Mammary epithelial cell (primary cell): ENCODE measurements around the gene DAGLA.

Source experiments
- EZH2 ChIP-seq: IDR thresholded peaks from 2 replicates; pipeline ENCODE4 v1.6.1; 2012; ENCODE audit warnings: low read length, inconsistent platforms, borderline replicate concordance
- TF ChIP-seq, protein P1 (sequence below), 2 donors: IDR thresholded peaks in 1 of 2; conservative IDR thresholded peaks in 1 of 2; 2 replicates each; pipeline ENCODE4 v1.5.1; 2011 to 2012; ENCODE audit warnings: inconsistent platforms in 2 of 2, low read length in 2 of 2, mild to moderate bottlenecking in 2 of 2, control low read depth in 1 of 2, low read depth in 1 of 2; ENCODE audit not compliant: insufficient read depth in 1 of 2; ENCODE audit errors: extremely low read depth in 1 of 2

DNA sequence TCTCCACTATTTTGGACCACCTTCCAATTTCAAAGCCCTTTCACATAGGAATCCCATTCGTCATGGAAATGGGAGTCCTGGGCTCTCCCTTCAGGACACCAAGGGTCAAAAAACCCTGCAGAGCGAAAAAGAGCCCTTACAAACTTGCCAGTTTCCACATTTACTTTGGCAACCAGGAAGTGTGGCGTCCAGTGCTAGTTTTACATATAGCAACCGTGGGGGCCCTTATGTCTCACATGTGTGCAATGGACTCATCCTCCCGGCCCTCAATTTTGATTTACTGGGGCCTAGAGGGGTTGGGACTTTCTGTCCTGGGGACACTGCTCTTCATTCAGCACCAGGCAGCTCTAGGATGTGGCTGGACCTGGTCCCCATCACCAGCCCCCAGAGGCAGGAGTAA is 33.7 kb downstream of the DAGLA start:
- TF ChIP-seq, protein P1, sequence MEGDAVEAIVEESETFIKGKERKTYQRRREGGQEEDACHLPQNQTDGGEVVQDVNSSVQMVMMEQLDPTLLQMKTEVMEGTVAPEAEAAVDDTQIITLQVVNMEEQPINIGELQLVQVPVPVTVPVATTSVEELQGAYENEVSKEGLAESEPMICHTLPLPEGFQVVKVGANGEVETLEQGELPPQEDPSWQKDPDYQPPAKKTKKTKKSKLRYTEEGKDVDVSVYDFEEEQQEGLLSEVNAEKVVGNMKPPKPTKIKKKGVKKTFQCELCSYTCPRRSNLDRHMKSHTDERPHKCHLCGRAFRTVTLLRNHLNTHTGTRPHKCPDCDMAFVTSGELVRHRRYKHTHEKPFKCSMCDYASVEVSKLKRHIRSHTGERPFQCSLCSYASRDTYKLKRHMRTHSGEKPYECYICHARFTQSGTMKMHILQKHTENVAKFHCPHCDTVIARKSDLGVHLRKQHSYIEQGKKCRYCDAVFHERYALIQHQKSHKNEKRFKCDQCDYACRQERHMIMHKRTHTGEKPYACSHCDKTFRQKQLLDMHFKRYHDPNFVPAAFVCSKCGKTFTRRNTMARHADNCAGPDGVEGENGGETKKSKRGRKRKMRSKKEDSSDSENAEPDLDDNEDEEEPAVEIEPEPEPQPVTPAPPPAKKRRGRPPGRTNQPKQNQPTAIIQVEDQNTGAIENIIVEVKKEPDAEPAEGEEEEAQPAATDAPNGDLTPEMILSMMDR (conservative IDR thresholded peaks at IDR 0.05 in 1 of 2, IDR thresholded peaks at IDR 0.05 in 1 of 2; ENCODE audit: extremely low read depth in 1 of 2, insufficient read depth in 1 of 2, low read depth in 1 of 2, low read length in 2 of 2), result no peak
- TF ChIP-seq EZH2, result no peak
